ENCODE data around the gene KIAA0586. TPM values are rescaled to one million over a fixed set of nuclear protein-coding genes. Genes with fewer than 3 reads are reported as not detected.
"Not testable (repeated sequence)": the region's sequence is repeated elsewhere in the genome, so short reads cannot be mapped to it uniquely, and the experiment has no call there.

Gene KIAA0586
- total RNA-seq, 1 donor, result 18.4 TPM

- not testable (repeated sequence) for H3K4me1 ChIP-seq (ENCODE audit: insufficient read depth, low read length); H3K4me3 ChIP-seq (ENCODE audit: low read length); H3K9me3 ChIP-seq (ENCODE audit: low read depth, low read length); H3K27me3 ChIP-seq (ENCODE audit: insufficient read depth, low read length)
Observed at GRCh38 chr14:58581389-58581788, 153.9 kb downstream of the KIAA0586 start.

DNA sequence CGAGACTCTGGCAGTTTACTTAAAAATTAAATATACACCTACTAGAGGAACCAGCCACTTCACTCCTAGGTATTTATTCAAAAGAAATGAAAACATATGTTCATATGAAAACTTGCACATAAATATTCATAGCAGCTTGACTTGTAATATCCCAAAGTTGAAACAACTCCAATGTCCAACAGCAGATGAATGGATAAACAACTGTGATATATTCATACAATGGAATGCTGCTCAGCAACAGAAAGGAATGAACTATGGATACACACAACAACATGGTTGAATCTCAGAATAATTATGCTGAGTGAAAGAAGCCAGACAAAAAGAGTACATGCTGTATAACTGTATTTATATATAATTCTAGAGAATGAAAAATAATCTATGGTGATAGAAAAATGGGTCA is 156.9 kb downstream of the KIAA0586 start:
- Histone ChIP-seq H3K27me3 (ENCODE audit: insufficient read depth, low read length) (no peaks in the 10 kb centered on the region), H3K9me3 (ENCODE audit: low read depth, low read length) (no peaks in the 10 kb centered on the region), H3K4me1 (ENCODE audit: insufficient read depth, low read length) (no peaks in the 10 kb centered on the region), H3K4me3 (ENCODE audit: low read length) (no peak overlapping the region)

GRCh38 chr14:58587271-58587670 is 159.8 kb downstream of the KIAA0586 start:
- H3K4me3 ChIP-seq (ENCODE audit: low read length), result no peak overlapping the region
- H3K27me3 ChIP-seq (ENCODE audit: insufficient read depth, low read length), result no peaks in the 10 kb centered on the region
- no peaks in the 10 kb centered on the region for H3K4me1 ChIP-seq (ENCODE audit: insufficient read depth, low read length)
- no peaks in the 10 kb centered on the region for H3K9me3 ChIP-seq (ENCODE audit: low read depth, low read length)

GRCh38 chr14:58588321-58588720 is 160.8 kb downstream of the KIAA0586 start:
- not testable (repeated sequence) for H3K9me3 ChIP-seq (ENCODE audit: low read depth, low read length); H3K4me3 ChIP-seq (ENCODE audit: low read length); H3K27me3 ChIP-seq (ENCODE audit: insufficient read depth, low read length)

DNA sequence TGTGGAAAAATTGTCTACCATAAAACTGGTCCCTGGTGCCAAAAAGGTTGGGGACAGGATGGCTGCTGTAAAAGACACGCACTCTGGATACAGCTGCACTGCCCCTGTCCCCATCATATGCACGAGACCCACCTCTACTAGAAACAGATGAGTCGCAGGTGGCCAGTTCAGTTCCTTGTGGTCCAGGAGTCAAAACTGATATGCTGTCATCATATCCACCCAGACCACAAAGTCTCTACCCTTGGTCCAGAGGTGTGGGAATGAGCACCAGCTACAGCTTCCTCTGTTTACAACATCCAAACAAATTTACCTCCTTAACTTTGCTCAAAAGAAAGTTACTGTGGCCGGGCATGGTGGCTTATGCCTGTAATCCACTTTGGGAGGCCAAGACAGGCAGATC is 166.5 kb downstream of the KIAA0586 start:
- Histone ChIP-seq H3K27me3 (ENCODE audit: insufficient read depth, low read length) (no peaks in the 10 kb centered on the region), H3K9me3 (ENCODE audit: low read depth, low read length) (no peaks in the 10 kb centered on the region), H3K4me1 (ENCODE audit: insufficient read depth, low read length) (peaks cover 7% of the 10 kb centered on the region), H3K4me3 (ENCODE audit: low read length) (no peak overlapping the region)

More at GRCh38 chr14:58588321-58588720, 160.8 kb downstream of the KIAA0586 start:
- H3K4me1 ChIP-seq (ENCODE audit: insufficient read depth, low read length), result not testable (repeated sequence)

DNA sequence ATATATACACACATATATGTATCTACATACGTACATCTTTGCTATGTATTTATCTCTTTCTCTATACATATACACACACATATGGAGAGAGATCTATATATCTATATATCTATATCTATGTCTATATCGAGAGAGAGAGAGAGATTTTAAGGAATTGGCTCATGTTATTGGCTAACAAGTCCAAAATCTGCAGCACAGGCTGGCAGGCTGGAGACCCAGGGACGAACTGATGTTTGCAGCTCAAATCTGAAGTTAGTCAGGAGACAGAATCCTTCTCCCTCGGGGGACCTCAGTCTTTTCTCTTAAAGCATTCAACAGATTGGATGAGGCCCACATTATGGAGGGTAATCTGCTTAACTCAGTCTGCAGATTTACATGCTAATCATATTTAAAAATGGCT is 169.5 kb downstream of the KIAA0586 start:
- Histone ChIP-seq H3K9me3 (ENCODE audit: low read depth, low read length) (no peaks in the 10 kb centered on the region), H3K27me3 (ENCODE audit: insufficient read depth, low read length) (no peaks in the 10 kb centered on the region), H3K4me1 (ENCODE audit: insufficient read depth, low read length) (peaks cover 11% of the 10 kb centered on the region), H3K4me3 (ENCODE audit: low read length) (no peak overlapping the region)

- Histone ChIP-seq H3K4me1 (ENCODE audit: insufficient read depth, low read length) (peaks cover 11% of the 10 kb centered on the region), H3K27me3 (ENCODE audit: insufficient read depth, low read length) (no peaks in the 10 kb centered on the region), H3K9me3 (ENCODE audit: low read depth, low read length) (no peaks in the 10 kb centered on the region), H3K4me3 (ENCODE audit: low read length) (no peak overlapping the region)
Observed at GRCh38 chr14:58598028-58598803, 170.7 kb downstream of the KIAA0586 start.

DNA sequence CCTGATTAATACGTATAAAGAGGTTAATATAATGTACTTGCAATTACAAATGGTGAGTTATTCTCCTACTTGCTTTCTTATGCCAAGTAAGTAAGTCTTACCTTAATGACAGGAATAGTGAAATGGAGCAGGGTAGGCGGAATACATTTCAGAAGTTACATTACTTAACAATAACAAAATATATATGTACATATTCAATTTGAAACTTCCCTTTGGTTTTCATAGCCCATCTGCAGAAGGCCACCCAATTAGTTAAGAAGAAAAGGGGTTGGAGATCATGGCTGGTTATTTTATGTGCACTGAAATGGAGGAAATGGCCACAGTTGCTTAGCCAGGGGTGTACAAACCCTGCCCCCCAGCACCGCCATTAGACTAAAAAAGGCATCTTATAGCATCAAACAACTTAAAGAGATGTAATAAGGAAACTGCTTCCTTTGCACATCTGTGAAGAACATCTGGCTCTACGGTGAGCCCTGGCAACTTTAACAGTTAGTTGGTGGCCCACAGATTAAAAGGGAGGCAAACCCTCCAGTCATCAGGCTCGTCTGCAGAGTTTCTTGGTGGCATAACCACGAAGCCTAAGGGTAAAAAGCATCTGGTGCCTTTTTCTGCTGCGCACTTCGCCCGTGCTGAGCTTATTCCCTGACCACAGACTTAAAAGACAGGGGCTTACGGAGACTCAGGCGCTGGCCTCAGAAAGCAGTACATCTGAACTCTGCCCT is 171.4 kb downstream of the KIAA0586 start:
- Histone ChIP-seq H3K27me3 (ENCODE audit: insufficient read depth, low read length) (no peaks in the 10 kb centered on the region), H3K4me1 (ENCODE audit: insufficient read depth, low read length) (peaks cover 11% of the 10 kb centered on the region), H3K9me3 (ENCODE audit: low read depth, low read length) (no peaks in the 10 kb centered on the region), H3K4me3 (ENCODE audit: low read length) (no peak overlapping the region)

DNA sequence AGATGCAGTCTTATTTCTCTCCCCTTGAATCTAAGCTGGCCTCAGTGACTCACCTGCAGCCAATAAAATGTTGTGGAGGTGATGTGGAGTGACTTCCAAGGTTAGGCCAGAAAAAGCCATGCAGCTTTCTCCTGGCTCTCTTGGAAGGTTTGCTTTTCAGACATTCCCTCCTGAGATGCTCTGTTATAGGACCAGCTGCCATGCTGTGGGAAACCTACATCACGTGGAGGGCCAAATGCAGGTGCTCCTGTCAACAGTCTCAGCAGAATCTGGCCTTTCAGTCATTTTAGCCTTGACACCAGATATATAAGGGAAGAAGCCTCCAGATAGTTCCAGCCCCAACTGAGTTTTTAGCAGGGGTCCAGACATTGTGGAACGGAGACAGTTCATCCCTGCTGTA is 172.2 kb downstream of the KIAA0586 start:
- peaks cover 11% of the 10 kb centered on the region for H3K4me1 ChIP-seq (ENCODE audit: insufficient read depth, low read length)
- H3K27me3 ChIP-seq (ENCODE audit: insufficient read depth, low read length), result no peaks in the 10 kb centered on the region
- no peak overlapping the region for H3K4me3 ChIP-seq (ENCODE audit: low read length)
- H3K9me3 ChIP-seq (ENCODE audit: low read depth, low read length), result no peaks in the 10 kb centered on the region

Other genes with a start within 250 kb of the KIAA0586 start
- gene ACTR10, start 227.6 kb upstream of the KIAA0586 start, total RNA-seq, result 57.7 TPM
- gene PSMA3, start 182.9 kb upstream of the KIAA0586 start, total RNA-seq, result 70.7 TPM
- 58.0 TPM for gene ARID4A, start 129.2 kb upstream of the KIAA0586 start, total RNA-seq
- 1.9 TPM for gene TOMM20L, start 31.8 kb upstream of the KIAA0586 start, total RNA-seq
- gene TIMM9, start 188 bp upstream of the KIAA0586 start, total RNA-seq, result 25.7 TPM
- 4.5 TPM for gene DACT1, start 210.2 kb downstream of the KIAA0586 start, total RNA-seq